Lower lobe of right lung (tissue), 2 donors: ENCODE data around the gene GLB1L2. TPM values are rescaled to one million over a fixed set of nuclear protein-coding genes. Genes with fewer than 3 reads are reported as not detected.

Experiments
- ATAC-seq, 2 donors: fragments of 200-7000 bp; cut with Tn5 transposase; one replicate each; pipeline ENCODE4 v1.9.1; 2020 to 2022; ENCODE audit warnings: mild to moderate bottlenecking in 2 of 2, moderate library complexity in 2 of 2
- DNase-seq: peaks from one replicate; pipeline ENCODE4 v3.0.0-alpha.2; 2020
- H3K27ac ChIP-seq: fragments of 200-600 bp; one replicate; pipeline ENCODE4 v1.8.0; 2022
- H3K27me3 ChIP-seq: fragments of 200-600 bp; one replicate; pipeline ENCODE4 v1.8.0; 2022; ENCODE audit warnings: low read depth
- H3K36me3 ChIP-seq: fragments of 200-600 bp; one replicate; pipeline ENCODE4 v1.8.0; 2022; ENCODE audit warnings: mild to moderate bottlenecking
- H3K4me1 ChIP-seq: fragments of 200-600 bp; one replicate; pipeline ENCODE4 v1.8.0; 2022
- H3K4me3 ChIP-seq: fragments of 200-600 bp; one replicate; pipeline ENCODE4 v1.8.0; 2022; ENCODE audit warnings: mild to moderate bottlenecking
- H3K9me3 ChIP-seq: fragments of 200-600 bp; one replicate; pipeline ENCODE4 v1.8.0; 2022
- intact Hi-C: fragments of 100-400 bp; cut with DNase I; formaldehyde crosslinking; loops from one replicate; pipeline ENCODE4 v1.11.0; 2022
- total RNA-seq: library from RNA; stranded (reverse); fragmentation: NEBNext Ultra II Directional; extraction: Animal tissue kit (Norgen Biotek cat#: 25700); gene quantifications from one replicate; pipeline ENCODE4 v1.2.1, GENCODE V29; 2021
- TF ChIP-seq, protein P1 (sequence below): fragments of 200-600 bp; IDR thresholded peaks from one replicate; pipeline ENCODE4 v1.8.0; 2022; ENCODE audit warnings: antibody characterized with exemption, mild to moderate bottlenecking
- donor health status: DM: no; HTN: yes; CAD: no; lungs with severe emphysema.

Gene GLB1L2
- total RNA-seq, 1 donor from 2014 or later = 5.1 TPM

GRCh38 chr11:134346101-134346975 lies 14.6 kb downstream of the GLB1L2 start:
- Histone ChIP-seq H3K27ac (no peak overlapping the region), H3K36me3 (no peaks in the 10 kb centered on the region), H3K27me3 (no peaks in the 10 kb centered on the region), H3K4me1 (no peaks in the 10 kb centered on the region), H3K9me3 (no peaks in the 10 kb centered on the region), H3K4me3 (no peak overlapping the region)
- TF ChIP-seq, protein P1, sequence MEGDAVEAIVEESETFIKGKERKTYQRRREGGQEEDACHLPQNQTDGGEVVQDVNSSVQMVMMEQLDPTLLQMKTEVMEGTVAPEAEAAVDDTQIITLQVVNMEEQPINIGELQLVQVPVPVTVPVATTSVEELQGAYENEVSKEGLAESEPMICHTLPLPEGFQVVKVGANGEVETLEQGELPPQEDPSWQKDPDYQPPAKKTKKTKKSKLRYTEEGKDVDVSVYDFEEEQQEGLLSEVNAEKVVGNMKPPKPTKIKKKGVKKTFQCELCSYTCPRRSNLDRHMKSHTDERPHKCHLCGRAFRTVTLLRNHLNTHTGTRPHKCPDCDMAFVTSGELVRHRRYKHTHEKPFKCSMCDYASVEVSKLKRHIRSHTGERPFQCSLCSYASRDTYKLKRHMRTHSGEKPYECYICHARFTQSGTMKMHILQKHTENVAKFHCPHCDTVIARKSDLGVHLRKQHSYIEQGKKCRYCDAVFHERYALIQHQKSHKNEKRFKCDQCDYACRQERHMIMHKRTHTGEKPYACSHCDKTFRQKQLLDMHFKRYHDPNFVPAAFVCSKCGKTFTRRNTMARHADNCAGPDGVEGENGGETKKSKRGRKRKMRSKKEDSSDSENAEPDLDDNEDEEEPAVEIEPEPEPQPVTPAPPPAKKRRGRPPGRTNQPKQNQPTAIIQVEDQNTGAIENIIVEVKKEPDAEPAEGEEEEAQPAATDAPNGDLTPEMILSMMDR = no peak
- no peak for DNase-seq
- ATAC-seq = no peak
- intact Hi-C loops = no loop called here

- Histone ChIP-seq H3K27me3 (no peaks in the 10 kb centered on the region), H3K4me1 (no peaks in the 10 kb centered on the region)
- TF ChIP-seq, protein P1 = no peak
Observed at GRCh38 chr11:134346976-134347350, 15.2 kb downstream of the GLB1L2 start.

DNA sequence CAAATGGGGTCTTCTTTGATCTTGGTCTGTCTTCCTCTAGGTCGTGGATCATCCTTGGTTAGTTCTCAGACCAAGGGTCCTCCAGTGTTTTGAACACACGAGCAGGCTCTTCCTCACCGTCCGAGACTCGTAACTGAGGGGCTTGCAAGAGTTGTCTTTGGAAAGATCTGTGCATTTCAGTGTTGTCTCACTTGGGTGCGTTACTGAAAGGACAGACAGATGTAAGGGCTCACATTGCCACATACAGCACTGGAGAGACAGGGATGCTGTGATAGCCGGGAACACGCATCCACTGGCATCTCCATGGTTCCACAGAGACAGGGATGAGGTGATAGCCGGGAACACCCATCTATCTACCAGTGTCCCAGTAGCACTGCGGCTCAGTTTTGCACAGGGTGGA lies 15.7 kb downstream of the GLB1L2 start:
- Histone ChIP-seq H3K27me3 (no peaks in the 10 kb centered on the region), H3K4me3 (no peak overlapping the region), H3K27ac (no peak overlapping the region), H3K4me1 (no peaks in the 10 kb centered on the region), H3K9me3 (no peaks in the 10 kb centered on the region), H3K36me3 (no peaks in the 10 kb centered on the region)
- DNase-seq = no peak
- no peak for ATAC-seq
- TF ChIP-seq, protein P1 = no peak
- intact Hi-C loops = no loop called here

More at GRCh38 chr11:134346976-134347350, 15.2 kb downstream of the GLB1L2 start:
- H3K36me3 ChIP-seq = no peaks in the 10 kb centered on the region
- no peak overlapping the region for H3K4me3 ChIP-seq
- no peak for DNase-seq
- H3K9me3 ChIP-seq = no peaks in the 10 kb centered on the region
- ATAC-seq = no peak
- intact Hi-C loops = no loop called here
- H3K27ac ChIP-seq = no peak overlapping the region

DNA sequence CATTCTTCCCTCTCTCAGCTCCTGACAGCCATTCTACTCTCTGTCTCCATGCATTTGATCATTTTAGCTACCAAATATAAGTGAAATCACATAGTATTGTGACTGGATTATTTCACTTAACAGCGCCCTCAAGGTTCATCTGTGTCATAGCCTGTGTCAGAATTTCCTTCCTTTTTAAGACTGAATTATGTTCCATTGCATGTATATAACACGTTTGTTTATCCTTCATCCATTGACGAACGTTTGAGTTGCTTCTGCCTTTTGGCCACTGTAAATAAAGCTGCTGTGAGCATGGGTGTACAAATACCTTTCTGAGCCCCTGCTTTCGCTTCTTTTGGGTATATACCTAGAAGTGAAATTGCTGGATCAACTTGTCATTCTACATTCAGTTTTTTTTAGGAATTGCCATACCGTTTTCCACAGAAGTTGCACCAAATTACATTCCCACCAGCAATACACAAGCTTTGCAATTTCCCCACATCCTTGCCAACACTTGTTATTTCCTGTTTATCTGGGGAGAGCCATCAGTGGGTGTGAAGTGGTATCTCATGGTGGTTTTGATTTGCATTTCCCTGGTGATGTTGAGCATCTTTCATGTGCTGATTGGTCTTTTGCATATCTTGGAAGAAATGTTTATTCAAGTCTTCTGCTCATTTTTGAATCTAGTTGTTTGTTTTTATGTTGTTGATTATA lies 17.5 kb downstream of the GLB1L2 start:
- Histone ChIP-seq H3K4me1 (no peaks in the 10 kb centered on the region), H3K27me3 (no peaks in the 10 kb centered on the region), H3K27ac (no peak overlapping the region), H3K4me3 (no peak overlapping the region), H3K9me3 (no peaks in the 10 kb centered on the region), H3K36me3 (no peaks in the 10 kb centered on the region)
- intact Hi-C loops = no loop called here
- TF ChIP-seq, protein P1 = no peak
- no peak for DNase-seq
- ATAC-seq = no peak

GRCh38 chr11:134349802-134350355 lies 18.1 kb downstream of the GLB1L2 start:
- no peak overlapping the region for H3K27ac ChIP-seq
- DNase-seq = no peak
- TF ChIP-seq, protein P1 = no peak
- H3K4me1 ChIP-seq = no peaks in the 10 kb centered on the region
- no peak overlapping the region for H3K4me3 ChIP-seq
- no peak for ATAC-seq
- no peaks in the 10 kb centered on the region for H3K36me3 ChIP-seq
- intact Hi-C loops = no loop called here
- H3K27me3 ChIP-seq = no peaks in the 10 kb centered on the region
- no peaks in the 10 kb centered on the region for H3K9me3 ChIP-seq
